Measurements from ENCODE around the gene ARVCF.

ARVCF gene

DNA sequence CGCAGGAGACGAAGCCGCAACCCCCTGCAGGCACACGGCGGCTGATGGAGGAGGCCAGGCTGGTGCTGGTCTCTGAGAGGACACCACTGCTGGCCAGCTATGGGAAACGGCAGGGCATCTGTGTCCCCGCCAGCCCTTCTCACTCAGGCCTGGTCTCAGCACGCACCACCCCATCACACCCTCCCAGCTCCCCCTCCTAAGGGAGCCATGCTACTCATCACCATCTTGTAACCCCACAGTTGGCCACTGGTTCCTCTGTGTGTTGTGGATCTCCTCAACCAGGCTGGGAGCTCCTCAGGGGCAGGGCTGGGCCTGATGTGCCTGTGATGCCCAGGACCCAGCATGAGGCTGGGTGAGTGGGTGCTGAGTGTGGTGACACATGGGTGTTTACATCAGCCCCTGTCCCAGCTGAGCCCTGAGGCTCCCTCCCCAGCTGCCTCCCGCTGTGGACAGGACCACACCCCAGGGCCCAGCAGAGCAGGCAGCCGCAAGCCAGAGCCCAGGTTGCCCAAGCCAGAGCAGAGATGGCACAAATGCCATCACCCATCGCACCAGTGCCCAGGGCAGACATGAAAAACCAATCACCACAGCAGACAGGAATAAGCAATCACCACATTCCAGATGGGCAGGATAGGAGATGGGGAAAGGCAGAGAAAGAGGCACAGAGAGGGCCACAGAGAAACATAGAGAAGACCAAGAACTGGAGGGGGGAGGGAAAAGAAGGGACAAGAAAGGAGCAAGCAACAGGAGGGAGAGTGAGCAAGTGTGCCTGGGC, 8.2 kb downstream of the ARVCF start:
- no peak for TF ChIP-seq PAX5 (IDR thresholded peaks at IDR 0.05; ENCODE audit: insufficient read depth, low read length, severe bottlenecking)
- no peak for TF ChIP-seq TAF1 (IDR thresholded peaks at IDR 0.05; ENCODE audit: low read depth, low read length)
- no peak for TF ChIP-seq SPI1 (IDR thresholded peaks at IDR 0.05; ENCODE audit: low read depth, low read length)
- TF ChIP-seq POU2F2 (IDR thresholded peaks at IDR 0.05; ENCODE audit: low read depth, low read length): no peak
- no peak for TF ChIP-seq POLR2AphosphoS5 (IDR thresholded peaks at IDR 0.05; ENCODE audit: low read depth, low read length)
- TF ChIP-seq POLR2A (IDR thresholded peaks at IDR 0.05; ENCODE audit: low read depth, low read length): no peak
- no peak for DNase-seq (ENCODE audit: insufficient read length, low spot score)
- FAIRE-seq: no peak

- TF ChIP-seq POU2F2 (IDR thresholded peaks at IDR 0.05; ENCODE audit: low read depth, low read length): no peak
- TF ChIP-seq PAX5 (IDR thresholded peaks at IDR 0.05; ENCODE audit: insufficient read depth, low read length, severe bottlenecking): no peak
- TF ChIP-seq POLR2A (IDR thresholded peaks at IDR 0.05; ENCODE audit: low read depth, low read length): no peak
- TF ChIP-seq POLR2AphosphoS5 (IDR thresholded peaks at IDR 0.05; ENCODE audit: low read depth, low read length): no peak
- no peak for TF ChIP-seq SPI1 (IDR thresholded peaks at IDR 0.05; ENCODE audit: low read depth, low read length)
- TF ChIP-seq TAF1 (IDR thresholded peaks at IDR 0.05; ENCODE audit: low read depth, low read length): no peak
- FAIRE-seq: no peak
- DNase-seq (ENCODE audit: insufficient read length, low spot score): no peak
Measured at GRCh38 chr22:20004464-20004863, 12.2 kb downstream of the ARVCF start.

GRCh38 chr22:20003304-20003703, 13.3 kb downstream of the ARVCF start:
- FAIRE-seq (no peak), DNase-seq (ENCODE audit: insufficient read length, low spot score) (no peak)
- TF ChIP-seq TAF1 (IDR thresholded peaks at IDR 0.05; ENCODE audit: low read depth, low read length): no peak
- no peak for TF ChIP-seq SPI1 (IDR thresholded peaks at IDR 0.05; ENCODE audit: low read depth, low read length)
- TF ChIP-seq POU2F2 (IDR thresholded peaks at IDR 0.05; ENCODE audit: low read depth, low read length): no peak
- no peak for TF ChIP-seq POLR2AphosphoS5 (IDR thresholded peaks at IDR 0.05; ENCODE audit: low read depth, low read length)
- no peak for TF ChIP-seq PAX5 (IDR thresholded peaks at IDR 0.05; ENCODE audit: insufficient read depth, low read length, severe bottlenecking)
- no peak for TF ChIP-seq POLR2A (IDR thresholded peaks at IDR 0.05; ENCODE audit: low read depth, low read length)

DNA sequence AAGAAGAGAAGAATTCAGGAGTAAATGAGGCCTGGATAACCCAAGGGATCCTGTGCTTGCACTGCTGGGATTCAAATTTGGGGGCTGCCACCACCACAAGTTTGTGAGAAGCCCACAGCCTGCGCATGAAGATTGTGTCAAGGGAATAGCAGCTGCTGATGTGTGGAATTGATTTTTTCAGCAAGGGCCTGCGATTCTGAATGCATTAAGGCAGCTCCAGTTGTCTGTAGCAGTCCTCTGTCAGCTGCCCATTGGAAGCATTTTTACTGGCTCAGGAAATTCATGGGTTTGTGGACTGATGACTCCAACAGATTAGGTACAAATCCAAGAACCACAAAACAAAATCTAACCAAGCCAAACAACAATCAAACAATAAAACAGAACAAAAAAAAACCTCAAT, 14.0 kb downstream of the ARVCF start:
- DNase-seq (ENCODE audit: insufficient read length, low spot score): no peak
- FAIRE-seq: no peak
- no peak for TF ChIP-seq SPI1 (IDR thresholded peaks at IDR 0.05; ENCODE audit: low read depth, low read length)
- no peak for TF ChIP-seq POU2F2 (IDR thresholded peaks at IDR 0.05; ENCODE audit: low read depth, low read length)
- no peak for TF ChIP-seq PAX5 (IDR thresholded peaks at IDR 0.05; ENCODE audit: insufficient read depth, low read length, severe bottlenecking)
- no peak for TF ChIP-seq TAF1 (IDR thresholded peaks at IDR 0.05; ENCODE audit: low read depth, low read length)

DNA sequence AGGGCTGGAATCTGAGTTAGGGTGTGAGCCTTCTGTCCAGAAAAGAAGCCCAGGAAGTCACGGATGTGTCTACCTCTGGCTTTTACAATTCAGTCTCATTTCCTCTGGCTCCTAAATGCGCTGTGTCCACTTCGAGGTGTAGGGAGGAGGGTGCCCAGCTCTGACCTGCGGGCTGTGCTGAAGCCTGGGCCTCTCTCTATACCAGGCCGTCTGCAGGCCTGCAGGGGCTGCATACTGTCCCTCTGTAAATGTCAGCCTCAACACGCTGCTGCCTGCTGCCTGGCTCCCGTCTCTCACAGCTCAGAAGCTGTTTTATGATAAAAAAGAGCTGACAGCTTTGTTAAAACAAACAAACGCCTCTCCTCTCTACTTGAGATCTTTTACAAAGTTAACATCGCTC, 14.5 kb downstream of the ARVCF start:
- DNase-seq (ENCODE audit: insufficient read length, low spot score): no peak
- no peak for TF ChIP-seq POU2F2 (IDR thresholded peaks at IDR 0.05; ENCODE audit: low read depth, low read length)
- TF ChIP-seq POLR2AphosphoS5 (IDR thresholded peaks at IDR 0.05; ENCODE audit: low read depth, low read length): no peak
- no peak for TF ChIP-seq POLR2A (IDR thresholded peaks at IDR 0.05; ENCODE audit: low read depth, low read length)
- no peak for TF ChIP-seq TAF1 (IDR thresholded peaks at IDR 0.05; ENCODE audit: low read depth, low read length)
- no peak for TF ChIP-seq SPI1 (IDR thresholded peaks at IDR 0.05; ENCODE audit: low read depth, low read length)
- no peak for TF ChIP-seq PAX5 (IDR thresholded peaks at IDR 0.05; ENCODE audit: insufficient read depth, low read length, severe bottlenecking)
- no peak for FAIRE-seq

DNA sequence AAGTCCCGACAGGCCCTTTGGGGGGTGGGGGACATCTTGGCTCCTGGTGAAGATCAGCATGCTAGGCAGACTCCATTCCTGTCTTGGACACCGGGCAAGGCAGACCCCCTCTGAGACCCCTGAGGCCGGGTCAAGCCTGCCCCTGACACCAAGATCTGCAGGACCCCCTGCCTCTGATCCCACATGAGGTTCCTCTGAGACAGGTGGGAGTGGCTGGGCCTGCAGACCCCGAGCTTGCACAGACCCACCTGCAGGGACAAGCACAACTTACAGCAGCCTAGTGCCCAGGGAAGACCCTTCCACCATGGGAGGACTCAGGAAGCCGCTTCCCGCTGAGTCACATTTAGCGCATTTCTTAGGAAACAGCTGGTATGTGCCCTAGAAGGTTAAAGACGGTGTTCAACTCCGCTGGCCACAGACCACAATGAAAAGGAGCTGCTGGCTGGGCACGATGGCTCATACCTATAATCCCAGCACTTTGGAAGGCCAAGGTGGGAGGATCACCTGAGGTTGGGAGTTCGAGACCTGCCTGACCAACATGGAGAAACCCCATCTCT, 15.5 kb downstream of the ARVCF start:
- FAIRE-seq: no peak
- TF ChIP-seq PAX5 (IDR thresholded peaks at IDR 0.05; ENCODE audit: insufficient read depth, low read length, severe bottlenecking) (no peak), SPI1 (IDR thresholded peaks at IDR 0.05; ENCODE audit: low read depth, low read length) (no peak), POLR2A (IDR thresholded peaks at IDR 0.05; ENCODE audit: low read depth, low read length) (no peak), POLR2AphosphoS5 (IDR thresholded peaks at IDR 0.05; ENCODE audit: low read depth, low read length) (no peak)

GRCh38 chr22:20000246-20001081, 16.2 kb downstream of the ARVCF start:
- TF ChIP-seq PAX5 (IDR thresholded peaks at IDR 0.05; ENCODE audit: insufficient read depth, low read length, severe bottlenecking) (no peak), TAF1 (IDR thresholded peaks at IDR 0.05; ENCODE audit: low read depth, low read length) (no peak), POU2F2 (IDR thresholded peaks at IDR 0.05; ENCODE audit: low read depth, low read length) (no peak), POLR2A (IDR thresholded peaks at IDR 0.05; ENCODE audit: low read depth, low read length) (no peak), POLR2AphosphoS5 (IDR thresholded peaks at IDR 0.05; ENCODE audit: low read depth, low read length) (no peak), SPI1 (IDR thresholded peaks at IDR 0.05; ENCODE audit: low read depth, low read length) (no peak)
- DNase-seq (ENCODE audit: insufficient read length, low spot score) (no peak), FAIRE-seq (no peak)

More for the DNA sequence above, 15.5 kb downstream of the ARVCF start:
- DNase-seq (ENCODE audit: insufficient read length, low spot score): no peak

DNA sequence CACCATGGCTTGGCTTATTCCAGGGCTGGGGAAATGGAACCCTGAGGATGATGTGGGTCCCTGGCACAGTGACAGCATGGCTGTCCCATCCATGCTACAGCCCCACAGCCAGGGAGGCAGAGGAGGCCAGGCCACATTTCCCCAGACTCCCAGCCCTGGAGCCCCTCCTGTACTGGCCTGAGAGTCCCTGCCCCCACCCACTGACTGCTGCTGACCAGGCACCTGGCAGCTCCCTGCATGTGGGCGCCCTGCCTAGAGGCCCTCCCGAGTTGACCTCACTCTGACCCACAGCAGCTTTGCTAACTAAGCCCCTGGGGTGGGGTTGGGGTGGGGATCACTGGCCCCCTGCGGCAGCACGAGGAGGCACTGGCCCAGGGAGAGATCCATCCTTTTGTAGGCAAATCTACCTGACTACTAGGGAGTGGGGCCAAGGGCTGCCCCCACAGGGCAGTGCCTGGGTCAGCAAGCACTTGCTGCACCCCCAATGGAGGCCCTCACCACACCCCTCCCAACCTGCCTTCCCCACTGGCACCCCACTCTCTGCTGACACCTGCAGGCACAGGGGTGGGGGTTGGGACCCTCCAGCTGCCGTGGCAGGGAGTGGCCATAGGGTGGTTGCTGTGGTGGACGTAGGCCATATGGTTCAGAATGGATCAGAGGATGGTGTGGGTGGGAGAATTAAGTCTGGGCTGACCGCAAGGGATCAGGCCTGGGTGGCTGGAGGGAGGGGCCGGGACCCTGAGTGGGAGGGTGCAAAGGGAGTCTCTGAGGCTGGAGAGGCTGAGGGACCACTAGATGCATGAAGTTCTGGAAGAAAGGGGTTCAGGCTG, 17.4 kb downstream of the ARVCF start:
- no peak for DNase-seq (ENCODE audit: insufficient read length, low spot score)
- FAIRE-seq: no peak

More for the DNA sequence above, 17.4 kb downstream of the ARVCF start:
- TF ChIP-seq POU2F2 (IDR thresholded peaks at IDR 0.05; ENCODE audit: low read depth, low read length) (no peak), TAF1 (IDR thresholded peaks at IDR 0.05; ENCODE audit: low read depth, low read length) (no peak), PAX5 (IDR thresholded peaks at IDR 0.05; ENCODE audit: insufficient read depth, low read length, severe bottlenecking) (no peak), POLR2A (IDR thresholded peaks at IDR 0.05; ENCODE audit: low read depth, low read length) (no peak), SPI1 (IDR thresholded peaks at IDR 0.05; ENCODE audit: low read depth, low read length) (no peak), POLR2AphosphoS5 (IDR thresholded peaks at IDR 0.05; ENCODE audit: low read depth, low read length) (no peak)
